NT2/D1 (cell line): Measurements from ENCODE around the gene MYO19.
A peak's percentile ranks its signal among the peaks of the same experiment; 100 is the strongest.

ENCODE experiments used
- DNase-seq: peaks from one replicate; pipeline ENCODE4 v3.0.0-alpha.2; 2011; ENCODE audit warnings: low read depth, low spot score
- H3K27me3 ChIP-seq: 2 replicates; pipeline ENCODE4 v1.6.0; 2011; ENCODE audit warnings: mild to moderate bottlenecking; ENCODE audit not compliant: insufficient read length, insufficient read depth
- H3K36me3 ChIP-seq: 2 replicates; pipeline ENCODE4 v1.6.1; 2011; ENCODE audit warnings: mild to moderate bottlenecking, low read length, mixed read lengths; ENCODE audit not compliant: insufficient read depth, insufficient read length
- H3K4me1 ChIP-seq: 2 replicates; pipeline ENCODE4 v1.5.1; 2011; ENCODE audit not compliant: insufficient read depth, insufficient read length
- H3K4me3 ChIP-seq: 2 replicates; pipeline ENCODE4 v1.5.1; 2011; ENCODE audit warnings: low read depth; ENCODE audit not compliant: insufficient read length
- H3K9ac ChIP-seq: 2 replicates; pipeline ENCODE4 v1.6.0; 2011; ENCODE audit warnings: low read depth; ENCODE audit not compliant: insufficient read length
- H3K9me3 ChIP-seq: 2 replicates; pipeline ENCODE4 v1.5.1; 2011; ENCODE audit warnings: mild to moderate bottlenecking, low read length; ENCODE audit not compliant: insufficient read depth
- SUZ12 ChIP-seq: IDR thresholded peaks from 2 replicates; pipeline ENCODE4 v1.6.1; 2011; ENCODE audit not compliant: insufficient read length, insufficient read depth; ENCODE audit errors: extremely low read depth
- YY1 ChIP-seq: IDR thresholded peaks from 2 replicates; pipeline ENCODE4 v1.6.1; 2011; ENCODE audit not compliant: insufficient read length, insufficient read depth
- ZNF274 ChIP-seq: IDR thresholded peaks from 2 replicates; pipeline ENCODE4 v1.6.1; 2011; ENCODE audit warnings: mild to moderate bottlenecking, low read depth, low read length

Gene MYO19

DNA sequence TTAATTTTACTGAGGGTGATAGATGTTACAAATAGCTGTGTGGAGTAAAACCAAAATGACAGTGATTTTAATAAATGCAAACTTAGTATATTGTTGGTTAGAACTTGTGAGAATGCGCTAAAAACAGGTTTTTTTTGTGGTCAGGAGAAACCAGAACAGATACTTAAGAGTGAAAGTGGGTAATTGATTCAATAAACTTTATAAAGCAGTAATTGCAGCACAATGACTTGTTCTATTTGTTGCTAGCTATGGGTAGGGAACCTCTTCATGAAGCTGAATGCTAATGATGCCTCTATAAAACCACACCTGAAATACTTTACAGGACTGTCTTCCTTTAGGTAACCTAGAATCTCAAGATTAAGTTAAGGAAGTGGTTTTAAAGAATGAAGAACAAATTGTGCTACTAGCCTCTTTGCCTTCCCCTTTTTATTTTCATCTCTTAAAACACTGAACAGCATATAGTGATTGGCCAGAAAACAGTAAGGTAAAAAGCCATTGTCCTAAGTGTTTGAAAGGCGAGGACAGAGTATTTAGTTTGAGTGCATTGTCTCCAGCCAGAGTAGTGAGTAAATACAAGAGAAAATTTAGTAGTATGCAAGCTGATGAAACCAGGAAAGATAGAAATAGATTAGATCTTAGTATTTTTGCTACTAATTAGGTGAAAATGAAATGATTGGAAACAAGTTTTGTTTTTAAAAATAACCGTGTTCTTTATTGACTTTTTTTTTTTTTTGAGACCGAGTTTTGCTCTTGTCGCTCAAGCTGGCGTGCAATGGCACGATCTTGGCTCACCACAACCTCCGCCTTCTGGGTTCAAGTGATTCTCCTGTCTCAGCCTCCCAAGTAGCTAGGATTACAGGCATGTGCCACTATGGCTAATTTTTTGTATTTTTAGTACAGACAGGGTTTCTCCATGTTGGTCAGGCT lies 16.1 kb upstream of the MYO19 start:
- H3K27me3 ChIP-seq, result no peaks in the 10 kb centered on the region
- no peak overlapping the region for H3K4me3 ChIP-seq
- no peak overlapping the region for H3K9ac ChIP-seq
- TF ChIP-seq SUZ12 (no peak), ZNF274 (no peak), YY1 (no peak)
- no peaks in the 10 kb centered on the region for H3K9me3 ChIP-seq
- DNase-seq, result no peak
- H3K36me3 ChIP-seq, result peaks cover 29% of the 10 kb centered on the region
- H3K4me1 ChIP-seq, result no peaks in the 10 kb centered on the region

DNA sequence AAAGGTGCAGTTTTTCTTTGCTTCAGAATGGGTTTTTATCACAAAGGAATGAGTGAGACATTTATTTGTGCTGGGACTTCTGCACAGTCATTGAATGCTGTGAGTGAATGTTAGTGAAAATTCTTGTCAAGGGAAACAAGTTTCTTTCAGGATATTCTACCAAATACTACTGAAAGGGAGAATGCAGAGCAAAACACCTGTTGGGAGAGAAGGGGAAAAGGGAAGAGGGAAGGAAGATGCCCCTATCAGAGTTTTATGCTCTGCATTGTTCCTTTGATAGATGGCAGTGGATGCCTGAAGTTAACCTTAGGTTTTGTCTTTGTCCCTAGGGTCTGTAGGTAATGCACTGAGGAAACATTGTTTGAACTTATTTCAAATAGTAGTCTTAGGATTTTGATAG lies 13.1 kb upstream of the MYO19 start:
- no peak for TF ChIP-seq YY1
- TF ChIP-seq SUZ12, result no peak
- no peak for TF ChIP-seq ZNF274
- Histone ChIP-seq H3K27me3 (no peaks in the 10 kb centered on the region), H3K4me3 (no peak overlapping the region), H3K4me1 (no peaks in the 10 kb centered on the region), H3K9me3 (no peaks in the 10 kb centered on the region), H3K36me3 (peaks cover 19% of the 10 kb centered on the region), H3K9ac (no peak overlapping the region)
- no peak for DNase-seq

DNA sequence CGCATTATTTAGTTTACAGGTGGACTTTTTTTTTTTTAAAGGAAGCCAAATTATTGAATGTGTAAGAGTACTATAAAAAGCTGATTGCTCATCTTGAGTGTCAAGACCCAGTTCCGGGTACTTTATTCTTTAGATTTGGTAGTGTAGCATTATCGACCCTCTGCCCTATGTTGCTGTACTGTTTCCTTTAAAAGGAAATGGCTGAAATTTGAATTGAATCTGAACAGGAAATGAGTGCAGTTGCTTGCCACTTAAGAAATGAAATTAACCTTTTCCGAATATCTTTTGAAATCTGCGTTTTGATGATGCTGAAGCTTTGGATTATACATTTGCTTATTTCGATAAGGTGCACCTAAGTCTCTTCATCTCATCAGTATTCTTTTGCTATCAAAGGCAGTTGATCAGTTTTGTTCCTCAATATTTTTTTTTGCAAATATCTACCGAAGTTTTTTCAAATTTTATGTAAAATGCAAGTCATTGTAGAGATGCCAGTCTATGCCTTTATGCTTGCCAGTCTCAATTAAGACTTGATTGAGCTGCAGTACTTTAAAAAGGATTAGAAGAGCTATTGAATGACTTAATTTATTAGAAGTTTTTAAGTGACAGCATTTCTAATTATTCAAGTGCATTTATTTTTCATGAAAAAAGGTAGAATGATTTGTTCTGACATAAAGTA lies 11.9 kb upstream of the MYO19 start:
- TF ChIP-seq YY1 (no peak), SUZ12 (no peak), ZNF274 (no peak)

DNA sequence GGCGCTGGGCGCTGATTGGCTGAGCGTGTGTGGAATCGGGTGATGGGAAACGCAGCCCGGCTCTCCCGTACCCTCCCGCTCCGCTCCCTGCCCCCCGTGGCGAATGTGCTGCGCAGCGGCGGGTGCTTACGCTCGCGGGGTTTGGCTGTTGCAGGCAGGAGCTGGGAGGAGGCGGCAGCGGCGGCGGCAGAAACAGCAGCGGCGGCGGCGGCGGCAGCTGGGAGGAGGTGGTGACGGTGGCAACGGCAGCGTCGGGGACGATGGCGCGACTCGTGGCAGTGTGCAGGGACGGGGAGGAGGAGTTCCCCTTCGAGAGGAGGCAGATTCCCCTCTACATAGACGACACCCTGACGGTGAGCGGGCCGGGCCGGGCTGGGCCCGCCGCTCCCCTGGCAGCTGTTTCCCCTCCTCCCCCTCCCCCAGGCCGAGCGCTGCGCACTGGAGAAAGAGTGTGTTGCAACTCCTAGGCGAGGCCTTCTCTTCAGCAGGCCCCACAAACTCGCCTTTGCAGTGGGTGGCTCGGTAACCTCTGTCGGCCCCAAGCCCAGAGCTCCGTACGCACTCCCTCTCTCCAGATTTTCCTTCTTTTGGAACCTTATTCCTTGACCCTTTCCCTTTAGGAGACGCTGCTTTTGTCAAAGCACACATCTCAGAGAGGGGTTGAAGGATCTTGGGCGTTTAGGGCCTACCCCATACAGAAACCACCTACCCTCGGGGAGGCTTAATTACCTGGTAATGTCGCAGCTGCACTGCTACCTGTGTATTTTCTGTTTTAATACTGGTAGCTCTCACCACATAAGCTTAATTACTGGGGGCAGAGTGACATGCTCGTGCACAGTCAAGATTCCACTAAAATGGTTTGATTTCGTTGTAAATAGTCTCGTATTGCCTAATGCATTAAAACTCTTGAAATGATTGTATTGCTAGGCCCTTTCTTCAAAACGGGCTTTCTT lies 11.1 kb upstream of the MYO19 start:
- peaks cover 19% of the 10 kb centered on the region for H3K36me3 ChIP-seq
- H3K9me3 ChIP-seq, result no peaks in the 10 kb centered on the region
- peak; percentile 91 for DNase-seq
- TF ChIP-seq YY1, result no peak
- no peak for TF ChIP-seq ZNF274
- TF ChIP-seq SUZ12, result no peak
- H3K4me3 ChIP-seq, result peak overlapping the region; percentile 69
- no peaks in the 10 kb centered on the region for H3K4me1 ChIP-seq
- peak overlapping the region; percentile 92 for H3K9ac ChIP-seq
- no peaks in the 10 kb centered on the region for H3K27me3 ChIP-seq

More for the DNA sequence above, 11.9 kb upstream of the MYO19 start:
- H3K9me3 ChIP-seq, result no peaks in the 10 kb centered on the region
- no peaks in the 10 kb centered on the region for H3K27me3 ChIP-seq
- no peak for DNase-seq
- no peaks in the 10 kb centered on the region for H3K4me1 ChIP-seq
- peaks cover 19% of the 10 kb centered on the region for H3K36me3 ChIP-seq
- peak overlapping the region; percentile 92 for H3K9ac ChIP-seq
- H3K4me3 ChIP-seq, result peak overlapping the region; percentile 69

DNA sequence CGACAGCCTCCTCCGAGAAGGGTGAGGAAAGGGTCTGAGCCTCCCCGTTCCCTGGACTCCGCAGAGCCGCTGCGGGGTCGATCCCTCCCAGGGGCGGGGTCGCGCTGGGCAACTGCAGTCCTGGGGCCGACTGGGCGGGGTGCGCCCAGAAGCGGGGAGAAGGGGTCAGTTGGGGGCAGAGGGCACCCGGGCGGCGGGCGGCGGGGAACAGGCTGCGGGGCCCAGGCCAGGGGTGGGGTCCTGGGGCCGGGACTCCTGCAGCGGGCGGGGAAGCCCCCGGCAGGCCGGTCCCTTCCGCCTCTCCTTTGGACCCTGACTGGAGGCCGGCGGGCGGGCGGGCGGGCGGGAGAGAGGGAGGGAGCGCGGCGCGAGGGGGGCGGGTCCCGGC lies 10.4 kb upstream of the MYO19 start:
- no peak for DNase-seq
- Histone ChIP-seq H3K9ac (peak overlapping the region; percentile 90), H3K4me1 (no peaks in the 10 kb centered on the region), H3K36me3 (peaks cover 19% of the 10 kb centered on the region), H3K4me3 (peak overlapping the region; percentile 91), H3K9me3 (no peaks in the 10 kb centered on the region), H3K27me3 (no peaks in the 10 kb centered on the region)
- TF ChIP-seq YY1, result no peak
- no peak for TF ChIP-seq ZNF274
- no peak for TF ChIP-seq SUZ12

DNA sequence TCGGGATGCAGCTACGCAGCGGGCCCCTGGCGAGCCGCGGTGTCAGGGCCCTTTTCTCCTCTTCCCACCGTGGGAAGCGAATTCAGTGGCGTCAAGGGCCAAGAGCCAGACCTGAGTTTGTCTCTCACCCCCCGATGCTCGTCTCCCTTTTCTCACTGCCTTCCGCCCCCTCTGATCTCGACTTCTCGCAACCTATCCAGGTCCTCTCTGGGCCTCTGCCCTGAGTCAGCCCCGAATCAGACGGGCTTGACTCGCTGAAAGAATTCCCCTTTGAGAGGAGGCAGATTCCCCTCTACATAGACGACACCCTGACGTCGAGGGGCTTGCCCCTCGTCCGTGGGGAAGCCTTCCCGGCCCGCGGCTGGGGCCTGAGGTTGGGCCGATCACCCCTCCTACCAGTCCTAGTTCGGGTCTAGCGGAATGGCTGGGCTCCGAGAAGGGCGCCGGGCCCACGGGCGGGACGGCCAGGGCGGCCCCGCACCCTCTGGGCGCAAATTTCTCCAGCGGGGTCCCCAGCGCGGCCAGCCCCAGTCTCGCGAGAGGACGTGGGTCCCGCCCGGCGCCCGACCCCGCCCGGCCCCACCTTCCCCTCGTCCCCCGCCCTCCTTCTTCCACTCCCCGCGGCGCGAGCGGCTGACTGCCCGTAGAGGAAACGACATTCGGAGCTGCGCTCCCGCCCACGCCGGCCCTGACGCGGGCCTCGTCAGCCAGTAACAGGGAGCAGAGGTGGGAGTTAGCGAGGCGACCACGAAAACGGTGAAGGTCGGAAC lies 9.8 kb upstream of the MYO19 start, which contains the start of gene GGNBP2:
TSS of gene GGNBP2 (plus strand) at position 613 of the 770 bp plus-strand sequence. CDS start 806 bp downstream, outside the sequence.
- no peak for TF ChIP-seq ZNF274
- Histone ChIP-seq H3K9ac (peak within 1 kb of the TSS; percentile 92), H3K9me3 (no peaks in the 10 kb centered on the region), H3K4me1 (no peaks in the 10 kb centered on the region), H3K27me3 (no peaks in the 10 kb centered on the region), H3K36me3 (peaks cover 18% of the 10 kb centered on the region), H3K4me3 (peak within 1 kb of the TSS; percentile 91)
- no peak for DNase-seq
